CD4-positive, alpha-beta memory T cell (primary cell): ENCODE measurements around the gene SESTD1. TPM values are rescaled to one million over a fixed set of nuclear protein-coding genes. Genes with fewer than 3 reads are reported as not detected.
A peak's percentile ranks its signal among the peaks of the same experiment; 100 is the strongest.
"Not testable (repeated sequence)": the region's sequence is repeated elsewhere in the genome, so short reads cannot be mapped to it uniquely, and the experiment has no call there.

ENCODE experiments used
- CTCF ChIA-PET: fragments of 350-600 bp; sonication (Branson Sonifier 250); formaldehyde crosslinking; loops from one replicate; lab custom pipeline; 2021; ENCODE audit warnings: inconsistent platforms; ENCODE audit not compliant: partially characterized antibody; lab: Charles Lee
- POLR2A ChIA-PET: fragments of 350-600 bp; sonication (Branson Sonifier 250); formaldehyde crosslinking; loops from one replicate; lab custom pipeline; 2021; ENCODE audit not compliant: partially characterized antibody; lab: Charles Lee
- DNase-seq, 5 donors: peaks; one replicate each; pipeline versions ENCODE4 v3.0.0 to v3.0.0-alpha.2; 2020 to 2022; ENCODE audit warnings: mixed read lengths in 1 of 5
- H3K27ac ChIP-seq: one replicate; pipeline ENCODE4 v1.7.0; 2013; ENCODE audit warnings: low read depth, low read length
- H3K27me3 ChIP-seq: 2 replicates; pipeline ENCODE4 v1.7.0; 2013; ENCODE audit warnings: mild to moderate bottlenecking, low read length, moderate library complexity; ENCODE audit not compliant: insufficient read depth
- H3K36me3 ChIP-seq: 2 replicates; pipeline ENCODE4 v1.7.0; 2013; ENCODE audit warnings: mild to moderate bottlenecking, low read length, moderate library complexity; ENCODE audit not compliant: insufficient read depth
- H3K4me1 ChIP-seq: 2 replicates; pipeline ENCODE4 v1.7.0; 2013; ENCODE audit warnings: mild to moderate bottlenecking, low read length, moderate library complexity; ENCODE audit not compliant: insufficient read depth
- H3K4me3 ChIP-seq, 2 donors: one replicate each; pipeline ENCODE4 v1.7.0; 2013; ENCODE audit warnings: low read length in 2 of 2, mild to moderate bottlenecking in 1 of 2
- H3K9me3 ChIP-seq, 2 donors: one replicate each; pipeline ENCODE4 v1.7.0; 2013; ENCODE audit warnings: low read length in 2 of 2, control low read depth in 1 of 2; ENCODE audit not compliant: control insufficient read depth in 1 of 2
- H3K27ac Mint-ChIP-seq, 7 donors: one replicate each; pipeline ENCODE4 v1.8.0; 2020 to 2021; ENCODE audit warnings: mixed read lengths in 7 of 7, mild to moderate bottlenecking in 6 of 7, inconsistent platforms in 3 of 7, moderate library complexity in 3 of 7
- H3K27me3 Mint-ChIP-seq, 2 donors: one replicate each; pipeline ENCODE4 v1.8.0; 2020 to 2021; ENCODE audit warnings: mixed read lengths in 2 of 2
- H3K36me3 Mint-ChIP-seq, 2 donors: one replicate each; pipeline ENCODE4 v1.8.0; 2020 to 2021; ENCODE audit warnings: mixed read lengths in 2 of 2, inconsistent platforms in 1 of 2, mild to moderate bottlenecking in 1 of 2
- H3K4me1 Mint-ChIP-seq, 4 donors: one replicate each; pipeline ENCODE4 v1.8.0; 2020 to 2021; ENCODE audit warnings: mixed read lengths in 4 of 4, mild to moderate bottlenecking in 1 of 4
- H3K4me3 Mint-ChIP-seq, 8 donors: one replicate each; pipeline ENCODE4 v1.8.0; 2020 to 2021; ENCODE audit warnings: mixed read lengths in 8 of 8, mild to moderate bottlenecking in 7 of 8, moderate library complexity in 6 of 8, inconsistent platforms in 3 of 8
- H3K9me3 Mint-ChIP-seq, 8 donors: one replicate each; pipeline ENCODE4 v1.8.0; 2020 to 2021; ENCODE audit warnings: mixed read lengths in 8 of 8, mild to moderate bottlenecking in 5 of 8, inconsistent platforms in 3 of 8, moderate library complexity in 1 of 8
- intact Hi-C: fragments of 100-400 bp; cut with micrococcal nuclease; formaldehyde crosslinking; loops from one replicate; pipeline ENCODE4 v1.15.1; 2023
- polyA plus RNA-seq, 2 donors: library from polyadenylated mRNA; unstranded; fragments of 300-500 nt; fragmentation: Illumina TruSeq; gene quantifications; one replicate each; pipeline ENCODE4 v1.2.3, GENCODE V29; 2021
- total RNA-seq, 2 experiments: library from RNA; stranded (reverse); gene quantifications; one replicate each; pipeline ENCODE4 v1.2.3, GENCODE V29; 2021

The SESTD1 gene
- total and polyA plus RNA-seq, 4 experiments from 2014 or later = 0.81 to 11.9 (median 7.0) TPM

GRCh38 chr2:179211355-179211754 is 53.3 kb downstream of the SESTD1 start:
- Mint-ChIP-seq H3K27me3 (peaks cover 0 to 4% of the 10 kb centered on the region in 2 donors), H3K4me1 (no peaks in the 10 kb centered on the region), H3K9me3 (peaks cover 0 to 38% (median 6%) of the 10 kb centered on the region in 8 donors), H3K36me3 (no peaks in the 10 kb centered on the region), H3K27ac (no peak overlapping the region), H3K4me3 (no peak overlapping the region)
- intact Hi-C loops = loop anchor here (10.0 kb wide), 1 partner anchor 53 kb away; the partner anchor contains the start of gene SESTD1
- Histone ChIP-seq H3K4me1 (no peaks in the 10 kb centered on the region), H3K9me3 (no peaks in the 10 kb centered on the region), H3K36me3 (no peaks in the 10 kb centered on the region), H3K27me3 (no peaks in the 10 kb centered on the region), H3K4me3 (no peak overlapping the region), H3K27ac (no peak overlapping the region)
- ChIA-PET POLR2A (no interaction called here), CTCF (no interaction called here)
- no peak for DNase-seq

GRCh38 chr2:179208277-179208676 is 56.4 kb downstream of the SESTD1 start:
- CTCF ChIA-PET, DNase-seq: not testable (repeated sequence)

GRCh38 chr2:179207047-179207446 is 57.6 kb downstream of the SESTD1 start:
- peaks cover 0 to 2% of the 10 kb centered on the region in 2 donors for H3K36me3 Mint-ChIP-seq
- DNase-seq = no peak
- Histone ChIP-seq H3K9me3 (no peaks in the 10 kb centered on the region), H3K36me3 (no peaks in the 10 kb centered on the region), H3K4me3 (no peak overlapping the region), H3K27ac (no peak overlapping the region), H3K4me1 (no peaks in the 10 kb centered on the region), H3K27me3 (no peaks in the 10 kb centered on the region)
- intact Hi-C loops = no loop called here
- no peak overlapping the region for H3K27ac Mint-ChIP-seq
- no peak overlapping the region for H3K4me3 Mint-ChIP-seq
- ChIA-PET CTCF (no interaction called here), POLR2A (no interaction called here)
- peaks cover 0 to 3% of the 10 kb centered on the region in 2 donors for H3K27me3 Mint-ChIP-seq
- no peaks in the 10 kb centered on the region for H3K4me1 Mint-ChIP-seq
- peaks cover 0 to 42% (median 15%) of the 10 kb centered on the region in 8 donors for H3K9me3 Mint-ChIP-seq

More at GRCh38 chr2:179208277-179208676, 56.4 kb downstream of the SESTD1 start:
- H3K9me3 Mint-ChIP-seq = peaks cover 0 to 34% (median 8%) of the 10 kb centered on the region in 8 donors
- intact Hi-C loops, H3K27me3 ChIP-seq, H3K9me3 ChIP-seq, H3K27ac Mint-ChIP-seq, H3K36me3 ChIP-seq, H3K4me1 ChIP-seq, H3K27me3 Mint-ChIP-seq, POLR2A ChIA-PET, H3K4me3 Mint-ChIP-seq, H3K4me3 ChIP-seq, H3K4me1 Mint-ChIP-seq, H3K36me3 Mint-ChIP-seq, H3K27ac ChIP-seq: not testable (repeated sequence)

GRCh38 chr2:179201869-179202268 is 62.8 kb downstream of the SESTD1 start:
- no peak overlapping the region for H3K27ac ChIP-seq
- H3K4me1 ChIP-seq = no peaks in the 10 kb centered on the region
- Mint-ChIP-seq H3K9me3 (peaks cover 0 to 34% (median 18%) of the 10 kb centered on the region in 8 donors), H3K27me3 (no peaks in the 10 kb centered on the region), H3K4me1 (no peaks in the 10 kb centered on the region), H3K36me3 (peaks cover 0 to 2% of the 10 kb centered on the region in 2 donors), H3K4me3 (no peak overlapping the region), H3K27ac (no peak overlapping the region)
- POLR2A ChIA-PET = no interaction called here
- H3K36me3 ChIP-seq = no peaks in the 10 kb centered on the region
- intact Hi-C loops = no loop called here
- no peak for DNase-seq
- no peak overlapping the region for H3K4me3 ChIP-seq
- H3K9me3 ChIP-seq = no peaks in the 10 kb centered on the region
- no peaks in the 10 kb centered on the region for H3K27me3 ChIP-seq
- CTCF ChIA-PET = no interaction called here

GRCh38 chr2:179195926-179196590 is 68.6 kb downstream of the SESTD1 start:
- CTCF ChIA-PET, intact Hi-C loops: not testable (repeated sequence)

GRCh38 chr2:179195141-179195540 is 69.5 kb downstream of the SESTD1 start:
- no peak overlapping the region for H3K27ac Mint-ChIP-seq
- no peaks in the 10 kb centered on the region for H3K27me3 Mint-ChIP-seq
- no peak overlapping the region for H3K4me3 Mint-ChIP-seq
- peaks cover 0 to 20% (median 13%) of the 10 kb centered on the region in 8 donors for H3K9me3 Mint-ChIP-seq
- H3K4me3 ChIP-seq = no peak overlapping the region
- H3K27ac ChIP-seq = no peak overlapping the region
- no peaks in the 10 kb centered on the region for H3K27me3 ChIP-seq
- ChIA-PET POLR2A (no interaction called here), CTCF (no interaction called here)
- intact Hi-C loops = no loop called here
- no peaks in the 10 kb centered on the region for H3K4me1 ChIP-seq
- no peaks in the 10 kb centered on the region for H3K36me3 Mint-ChIP-seq
- no peak for DNase-seq
- no peaks in the 10 kb centered on the region for H3K36me3 ChIP-seq
- peaks cover 0 to 12% (median 2%) of the 10 kb centered on the region in 4 donors for H3K4me1 Mint-ChIP-seq
- H3K9me3 ChIP-seq = no peaks in the 10 kb centered on the region

More at GRCh38 chr2:179195926-179196590, 68.6 kb downstream of the SESTD1 start:
- H3K27me3 ChIP-seq, H3K4me1 ChIP-seq, H3K27ac ChIP-seq, DNase-seq, POLR2A ChIA-PET, H3K27me3 Mint-ChIP-seq, H3K4me3 ChIP-seq, H3K9me3 ChIP-seq, H3K36me3 ChIP-seq, H3K4me3 Mint-ChIP-seq, H3K36me3 Mint-ChIP-seq: not testable (repeated sequence)
- H3K4me1 Mint-ChIP-seq = peaks cover 0 to 12% (median 2%) of the 10 kb centered on the region in 4 donors
- H3K9me3 Mint-ChIP-seq = peaks cover 0 to 23% (median 13%) of the 10 kb centered on the region in 8 donors
- peak overlapping the region in 1 of 7 donors; percentile 57 for H3K27ac Mint-ChIP-seq

- Mint-ChIP-seq H3K27me3 (no peaks in the 10 kb centered on the region), H3K4me3 (no peak overlapping the region), H3K27ac (no peak overlapping the region), H3K9me3 (peaks cover 0 to 20% (median 13%) of the 10 kb centered on the region in 8 donors), H3K4me1 (peaks cover 0 to 12% (median 2%) of the 10 kb centered on the region in 4 donors), H3K36me3 (peaks cover 0 to 4% of the 10 kb centered on the region in 2 donors)
- intact Hi-C loops = no loop called here
- no peak overlapping the region for H3K27ac ChIP-seq
- no peaks in the 10 kb centered on the region for H3K36me3 ChIP-seq
- H3K4me1 ChIP-seq = no peaks in the 10 kb centered on the region
- H3K9me3 ChIP-seq = no peaks in the 10 kb centered on the region
- DNase-seq = no peak
- ChIA-PET CTCF (no interaction called here), POLR2A (no interaction called here)
- H3K4me3 ChIP-seq = no peak overlapping the region
- no peaks in the 10 kb centered on the region for H3K27me3 ChIP-seq
Measured at GRCh38 chr2:179193759-179194394, 70.8 kb downstream of the SESTD1 start.
